ENCODE measurements around the gene PEX14.

DNA sequence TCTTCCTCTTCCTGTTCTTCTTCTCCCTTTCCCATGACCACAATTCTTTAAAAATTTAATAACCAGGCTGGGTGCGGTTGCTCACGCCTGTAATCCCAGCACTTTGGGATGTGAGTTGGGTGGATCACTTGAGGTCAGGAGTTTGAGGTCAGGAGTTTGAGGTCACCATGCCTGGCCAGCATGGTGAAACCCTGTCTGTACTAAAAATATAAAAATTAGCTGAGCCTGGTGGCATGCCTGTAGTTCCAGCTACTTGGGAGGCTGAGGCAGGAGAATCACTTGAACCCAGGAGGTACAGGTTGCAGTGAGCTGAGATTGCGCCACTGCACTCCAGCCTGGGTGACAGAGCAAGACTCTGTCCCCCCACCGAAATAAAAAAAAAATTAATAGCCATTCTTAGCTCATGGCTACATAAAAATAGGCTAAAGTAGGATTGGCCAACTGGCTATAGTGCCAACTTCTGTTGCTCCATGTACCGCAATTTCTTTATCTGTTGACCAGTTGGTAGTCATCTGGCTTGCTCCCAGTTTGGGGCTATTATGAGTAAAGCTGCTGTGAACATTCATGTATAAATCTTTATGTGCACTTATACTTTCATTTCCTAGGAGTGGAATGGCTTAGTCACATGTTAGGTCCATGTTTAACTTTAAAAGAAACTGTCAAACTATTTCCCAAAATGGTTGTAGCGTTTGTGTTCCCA lies 136.3 kb downstream of the PEX14 start:
- TF ChIP-seq SUZ12 (IDR thresholded peaks at IDR 0.05; ENCODE audit: extremely low read depth, insufficient read depth, insufficient read length) (no peak), ZNF274 (IDR thresholded peaks at IDR 0.05; ENCODE audit: low read depth, low read length) (no peak)

All from NT2/D1 (cell line).